Gastrocnemius medialis (tissue), 4 donors: ENCODE data around the gene ALG6. TPM values are rescaled to one million over a fixed set of nuclear protein-coding genes. Genes with fewer than 3 reads are reported as not detected.
A peak's percentile ranks its signal among the peaks of the same experiment; 100 is the strongest.

Experiments
- ATAC-seq, 2 donors: fragments of 150-250 bp; one replicate each; pipeline ENCODE4 v1.9.1; 2016
- DNase-seq, 2 donors: peaks; one replicate each; pipeline ENCODE4 v3.0.0-alpha.2; 2019
- H3K27ac ChIP-seq, 4 donors: fragments of 200-600 bp; sonication (generic); 1 replicate in 1 of 4; 2 replicates in 3 of 4; pipeline ENCODE4 v1.5.1; 2016 to 2018; ENCODE audit warnings: mild to moderate bottlenecking in 2 of 4, moderate library complexity in 1 of 4
- H3K27me3 ChIP-seq, 3 donors: fragments of 200-600 bp; sonication (generic) in 2 of 3; 1 replicate in 1 of 3; 2 replicates in 2 of 3; pipeline versions ENCODE4 v1.5.1 to v1.6.0; 2016 to 2019; ENCODE audit warnings: mild to moderate bottlenecking in 1 of 3, moderate library complexity in 1 of 3
- H3K36me3 ChIP-seq, 2 donors: fragments of 200-600 bp; sonication (generic) in 1 of 2; one replicate each; pipeline ENCODE4 v1.5.1; 2017 to 2018
- H3K4me1 ChIP-seq, 2 donors: fragments of 200-600 bp; sonication (generic) in 1 of 2; one replicate each; pipeline ENCODE4 v1.5.1; 2016 to 2017; ENCODE audit warnings: mild to moderate bottlenecking in 2 of 2
- H3K4me3 ChIP-seq, 4 donors: fragments of 200-600 bp; sonication (generic) in 3 of 4; 1 replicate in 1 of 4; 2 replicates in 3 of 4; pipeline ENCODE4 v1.5.1; 2016 to 2019; ENCODE audit warnings: mild to moderate bottlenecking in 2 of 4
- H3K9me3 ChIP-seq, 3 donors: fragments of 200-600 bp; sonication (generic) in 2 of 3; 1 replicate in 1 of 3; 2 replicates in 2 of 3; pipeline ENCODE4 v1.5.1; 2016 to 2019
- CTCF ChIP-seq, 5 experiments: fragments of 450-650 bp in 3 of 5; fragments of 200-600 bp in 2 of 5; sonication (generic) in 2 of 5; IDR thresholded peaks in 4 of 5; conservative IDR thresholded peaks in 1 of 5; 1 replicate in 4 of 5; 2 replicates in 1 of 5; pipeline ENCODE4 v1.5.1; 2016 to 2019; ENCODE audit warnings: antibody characterized with exemption in 5 of 5, mild to moderate bottlenecking in 3 of 5, moderate library complexity in 3 of 5
- POLR2A ChIP-seq, 2 donors: fragments of 450-650 bp; IDR thresholded peaks; one replicate each; pipeline ENCODE4 v1.6.1; 2017; ENCODE audit warnings: antibody characterized with exemption in 2 of 2, mild to moderate bottlenecking in 2 of 2, moderate library complexity in 2 of 2
- in situ Hi-C, 4 donors: fragments of 200-750 bp; cut with MboI; loops; one replicate each; pipeline versions ENCODE4 v1.15.0 to v1.8.0; 2017; ENCODE audit warnings: low sequenced_read_pairs in 4 of 4
- intact Hi-C: fragments of 100-400 bp; cut with DNase I; formaldehyde crosslinking; loops from one replicate; pipeline ENCODE4 v1.15.1; 2023; ENCODE audit warnings: low total_unique reads
- total RNA-seq, 4 donors: library from RNA; depleted of rRNA; stranded (reverse); fragments of >200 nt; gene quantifications; one replicate each; pipeline versions ENCODE4 v1.1.0 to v1.2.3, GENCODE V29; 2016

The ALG6 gene
- total RNA-seq, 4 donors from 2014 or later = 2.3 to 9.5 (median 5.7) TPM

GRCh38 chr1:63322944-63323864 is 44.2 kb upstream of the ALG6 start:
- Histone ChIP-seq H3K27ac (no peak overlapping the region), H3K9me3 (no peaks in the 10 kb centered on the region), H3K27me3 (peaks cover 96 to 100% (median 99%) of the 10 kb centered on the region in 3 donors), H3K4me3 (peak overlapping the region; percentile 55 to 77 (median 60)), H3K36me3 (no peaks in the 10 kb centered on the region), H3K4me1 (peaks cover 11 to 12% of the 10 kb centered on the region in 2 donors)
- intact Hi-C loops = no loop called here
- no peak for TF ChIP-seq POLR2A (IDR thresholded peaks at IDR 0.05)
- no peak for TF ChIP-seq CTCF (IDR thresholded peaks at IDR 0.05 in 4 of 5, conservative IDR thresholded peaks at IDR 0.05 in 1 of 5)
- ATAC-seq = peak in 1 of 2 donors; percentile 26
- in situ Hi-C loops = no loop called here
- no peak for DNase-seq

GRCh38 chr1:63323865-63324778 is 43.3 kb upstream of the ALG6 start:
- in situ Hi-C loops = no loop called here
- no peak for ATAC-seq
- peaks cover 11 to 12% of the 10 kb centered on the region in 2 donors for H3K4me1 ChIP-seq

GRCh38 chr1:63324779-63325119 is 42.7 kb upstream of the ALG6 start:
- Histone ChIP-seq H3K27ac (no peak overlapping the region), H3K36me3 (no peaks in the 10 kb centered on the region), H3K4me1 (peaks cover 7 to 11% of the 10 kb centered on the region in 2 donors), H3K27me3 (peaks cover 96 to 100% (median 99%) of the 10 kb centered on the region in 3 donors), H3K4me3 (peak overlapping the region in 1 of 4 donors; percentile 28), H3K9me3 (no peaks in the 10 kb centered on the region)
- intact Hi-C loops = loop anchor here (5.0 kb wide), 3 partner anchors 43 to 213 kb away; partner anchors contain the start of gene ALG6
- TF ChIP-seq CTCF (IDR thresholded peaks at IDR 0.05 in 4 of 5, conservative IDR thresholded peaks at IDR 0.05 in 1 of 5) (no peak), POLR2A (IDR thresholded peaks at IDR 0.05) (no peak)
- ATAC-seq = no peak
- DNase-seq = no peak
- in situ Hi-C loops = no loop called here

More at GRCh38 chr1:63323865-63324778, 43.3 kb upstream of the ALG6 start:
- H3K36me3 ChIP-seq = no peaks in the 10 kb centered on the region
- no peak overlapping the region for H3K27ac ChIP-seq
- intact Hi-C loops = no loop called here
- H3K9me3 ChIP-seq = no peaks in the 10 kb centered on the region
- no peak for DNase-seq
- peak overlapping the region in 2 of 4 donors; percentile 27 to 28 for H3K4me3 ChIP-seq
- H3K27me3 ChIP-seq = peaks cover 96 to 100% (median 99%) of the 10 kb centered on the region in 3 donors
- TF ChIP-seq POLR2A (IDR thresholded peaks at IDR 0.05) = no peak
- TF ChIP-seq CTCF (IDR thresholded peaks at IDR 0.05 in 4 of 5, conservative IDR thresholded peaks at IDR 0.05 in 1 of 5) = no peak

- H3K4me3 ChIP-seq = peak overlapping the region in 1 of 4 donors; percentile 28
- intact Hi-C loops (loop anchor here (5.0 kb wide), 3 partner anchors 42 to 212 kb away; partner anchors contain the start of gene ALG6), in situ Hi-C loops (no loop called here)
- H3K36me3 ChIP-seq = no peaks in the 10 kb centered on the region
- no peaks in the 10 kb centered on the region for H3K9me3 ChIP-seq
- ATAC-seq (no peak), DNase-seq (no peak)
- TF ChIP-seq CTCF (IDR thresholded peaks at IDR 0.05 in 4 of 5, conservative IDR thresholded peaks at IDR 0.05 in 1 of 5) (no peak), POLR2A (IDR thresholded peaks at IDR 0.05) (no peak)
- H3K27me3 ChIP-seq = peaks cover 96 to 100% (median 99%) of the 10 kb centered on the region in 3 donors
- no peak overlapping the region for H3K27ac ChIP-seq
- peaks cover 6 to 11% of the 10 kb centered on the region in 2 donors for H3K4me1 ChIP-seq
Observed at GRCh38 chr1:63325279-63325985, 42.0 kb upstream of the ALG6 start.
